Mesenchymal stem cell (in vitro differentiated cells and primary cell): ENCODE results near the gene FRYL.
A peak's percentile ranks its signal among the peaks of the same experiment; 100 is the strongest.

ENCODE experiments used
- DNase-seq: peaks from one replicate; pipeline ENCODE4 v3.0.0-alpha.2; 2013
- H2AFZ ChIP-seq: one replicate; pipeline ENCODE4 v1.6.1; 2013; ENCODE audit warnings: low read depth, mild to moderate bottlenecking, control low read depth, inconsistent platforms, low read length, moderate library complexity
- H2AK5ac ChIP-seq: 2 replicates; pipeline ENCODE4 v1.6.1; 2013; ENCODE audit warnings: low read length, moderate library complexity, mild to moderate bottlenecking, inconsistent platforms; ENCODE audit not compliant: severe bottlenecking
- H2BK120ac ChIP-seq: one replicate; pipeline ENCODE4 v1.6.1; 2013; ENCODE audit warnings: low read depth, mild to moderate bottlenecking, inconsistent platforms, low read length, moderate library complexity
- H2BK12ac ChIP-seq, 2 experiments: one replicate each; pipeline ENCODE4 v1.6.1; 2013; ENCODE audit warnings: inconsistent platforms in 2 of 2, low read length in 2 of 2, mild to moderate bottlenecking in 2 of 2, moderate library complexity in 2 of 2, control low read depth in 1 of 2
- H2BK15ac ChIP-seq: one replicate; pipeline ENCODE4 v1.6.1; 2013; ENCODE audit warnings: mild to moderate bottlenecking, low read depth, inconsistent platforms; ENCODE audit not compliant: poor library complexity, severe bottlenecking
- H2BK5ac ChIP-seq: 2 replicates; pipeline ENCODE4 v1.6.1; 2013; ENCODE audit warnings: low read depth, mild to moderate bottlenecking, low read length, control low read depth, inconsistent platforms; ENCODE audit not compliant: poor library complexity, severe bottlenecking
- H3K14ac ChIP-seq, 2 experiments: one replicate each; pipeline ENCODE4 v1.6.1; 2013; ENCODE audit warnings: inconsistent platforms in 2 of 2, low read length in 2 of 2, control low read depth in 1 of 2, mild to moderate bottlenecking in 1 of 2, moderate library complexity in 1 of 2
- H3K18ac ChIP-seq, 2 experiments: one replicate each; pipeline ENCODE4 v1.6.1; 2013; ENCODE audit warnings: inconsistent platforms in 2 of 2, low read length in 2 of 2, control low read depth in 1 of 2, low read depth in 1 of 2, mild to moderate bottlenecking in 1 of 2
- H3K23ac ChIP-seq, 2 experiments: one replicate each; pipeline ENCODE4 v1.6.1; 2013; ENCODE audit warnings: inconsistent platforms in 2 of 2, low read length in 2 of 2, mild to moderate bottlenecking in 2 of 2, moderate library complexity in 2 of 2, control low read depth in 1 of 2
- H3K27ac ChIP-seq: 2 replicates; pipeline ENCODE4 v1.5.1; 2013; ENCODE audit warnings: mild to moderate bottlenecking, moderate library complexity, low read length, control low read depth, inconsistent platforms; ENCODE audit not compliant: poor library complexity, severe bottlenecking
- H3K27me3 ChIP-seq, 2 experiments: 2 replicates each; pipeline versions ENCODE4 v1.6.1 to v1.7.0; 2013; ENCODE audit warnings: low read length in 2 of 2, mild to moderate bottlenecking in 2 of 2, moderate library complexity in 2 of 2, control low read depth in 1 of 2, inconsistent platforms in 1 of 2; ENCODE audit not compliant: control insufficient read depth in 1 of 2, insufficient read depth in 1 of 2
- H3K36me3 ChIP-seq, 2 experiments: 2 replicates each; pipeline versions ENCODE4 v1.6.1 to v1.7.0; 2013; ENCODE audit warnings: low read length in 2 of 2, control low read depth in 1 of 2, inconsistent platforms in 1 of 2, low read depth in 1 of 2, mild to moderate bottlenecking in 1 of 2; ENCODE audit not compliant: insufficient read depth in 2 of 2, control insufficient read depth in 1 of 2
- H3K4ac ChIP-seq, 2 experiments: one replicate each; pipeline ENCODE4 v1.6.1; 2013; ENCODE audit warnings: inconsistent platforms in 2 of 2, low read length in 2 of 2, mild to moderate bottlenecking in 2 of 2, moderate library complexity in 2 of 2, control low read depth in 1 of 2, low read depth in 1 of 2
- H3K4me1 ChIP-seq: 2 replicates; pipeline ENCODE4 v1.6.1; 2013; ENCODE audit warnings: low read depth, low read length, control low read depth; ENCODE audit not compliant: control insufficient read depth, insufficient read depth
- H3K4me2 ChIP-seq: 2 replicates; pipeline ENCODE4 v1.6.1; 2013; ENCODE audit warnings: low read length, mild to moderate bottlenecking, inconsistent platforms; ENCODE audit not compliant: poor library complexity, severe bottlenecking
- H3K4me3 ChIP-seq, 2 experiments: 2 replicates each; pipeline versions ENCODE4 v1.5.1 to v1.7.0; 2013; ENCODE audit warnings: low read length in 2 of 2, mild to moderate bottlenecking in 2 of 2, control low read depth in 1 of 2, low read depth in 1 of 2; ENCODE audit not compliant: insufficient read depth in 1 of 2
- H3K79me1 ChIP-seq: replicated peaks from 2 replicates; pipeline ENCODE4 v1.6.1; 2013; ENCODE audit warnings: mild to moderate bottlenecking, control low read depth, low read length, inconsistent platforms; ENCODE audit not compliant: poor library complexity, severe bottlenecking
- H3K9ac ChIP-seq: 2 replicates; pipeline ENCODE4 v1.7.0; 2013; ENCODE audit warnings: mild to moderate bottlenecking, low read length, moderate library complexity
- H3K9me3 ChIP-seq: 2 replicates; pipeline ENCODE4 v1.7.0; 2013; ENCODE audit warnings: mild to moderate bottlenecking, low read length; ENCODE audit not compliant: control insufficient read depth
- H4K8ac ChIP-seq: one replicate; pipeline ENCODE4 v1.6.1; 2013; ENCODE audit warnings: inconsistent platforms, mild to moderate bottlenecking, low read length, moderate library complexity
- H4K91ac ChIP-seq: one replicate; pipeline ENCODE4 v1.6.1; 2013; ENCODE audit warnings: mild to moderate bottlenecking, low read length, inconsistent platforms
- WGBS: methylation state at CpG from one replicate; pipeline ENCODE4 v1.1.7; 2013; ENCODE audit warnings: mixed read lengths; 5-methylcytosine and 5-hydroxymethylcytosine counted together

The FRYL gene

GRCh38 chr4:48575964-48576363 is 204.1 kb downstream of the FRYL start:
- DNase-seq = peak; percentile 30
- Histone ChIP-seq H3K4me1 (no peaks in the 10 kb centered on the region), H2AFZ (no peak overlapping the region), H2AK5ac (no peak overlapping the region), H3K27ac (no peak overlapping the region), H2BK5ac (no peak overlapping the region), H3K14ac (no peak overlapping the region), H3K79me1 (peaks cover 7% of the 10 kb centered on the region), H3K18ac (no peak overlapping the region), H2BK15ac (no peak overlapping the region), H3K36me3 (peaks cover 0 to 44% of the 10 kb centered on the region in 2 experiments), H2BK120ac (no peak overlapping the region), H2BK12ac (no peak overlapping the region), H4K8ac (no peak overlapping the region), H3K9me3 (no peaks in the 10 kb centered on the region), H3K4ac (no peak overlapping the region), H3K27me3 (no peaks in the 10 kb centered on the region), H3K9ac (no peak overlapping the region), H3K4me2 (no peak overlapping the region), H3K23ac (no peak overlapping the region), H3K4me3 (no peak overlapping the region), H4K91ac (no peak overlapping the region)
- WGBS = 92% methylated on average over 5 of the region's 6 CpGs

- H3K18ac ChIP-seq = no peak overlapping the region
- H3K14ac ChIP-seq = no peak overlapping the region
- H4K8ac ChIP-seq = no peak overlapping the region
- no peak overlapping the region for H4K91ac ChIP-seq
- H3K27me3 ChIP-seq = no peaks in the 10 kb centered on the region
- no peak overlapping the region for H2BK5ac ChIP-seq
- H3K27ac ChIP-seq = no peak overlapping the region
- H2AK5ac ChIP-seq = no peak overlapping the region
- no peak overlapping the region for H2BK120ac ChIP-seq
- no peaks in the 10 kb centered on the region for H3K4me1 ChIP-seq
- H3K4me2 ChIP-seq = no peak overlapping the region
- no peak overlapping the region for H3K23ac ChIP-seq
- DNase-seq = no peak
- H2BK12ac ChIP-seq = no peak overlapping the region
- H3K4ac ChIP-seq = no peak overlapping the region
- H3K79me1 ChIP-seq = peaks cover 12% of the 10 kb centered on the region
- H3K36me3 ChIP-seq = peaks cover 11 to 71% of the 10 kb centered on the region in 2 experiments
- H3K4me3 ChIP-seq = no peak overlapping the region
- H3K9ac ChIP-seq = peak overlapping the region; percentile 38
- H2BK15ac ChIP-seq = no peak overlapping the region
- no peaks in the 10 kb centered on the region for H3K9me3 ChIP-seq
- no peak overlapping the region for H2AFZ ChIP-seq
- WGBS = no CpG with 5 or more reads among the region's 1 CpG
These were observed 208.6 kb downstream of the FRYL start for GRCh38 chr4:48571471-48571870.

GRCh38 chr4:48570646-48571220 is 209.3 kb downstream of the FRYL start:
- Histone ChIP-seq H2BK120ac (no peak overlapping the region), H3K9ac (peak overlapping the region; percentile 38), H3K36me3 (peaks cover 13 to 78% of the 10 kb centered on the region in 2 experiments), H3K27me3 (no peaks in the 10 kb centered on the region), H2BK15ac (no peak overlapping the region), H3K27ac (peak overlapping the region; percentile 33), H4K91ac (no peak overlapping the region), H3K4me1 (no peaks in the 10 kb centered on the region), H3K14ac (no peak overlapping the region), H2AFZ (no peak overlapping the region), H3K79me1 (peaks cover 14% of the 10 kb centered on the region), H2BK5ac (no peak overlapping the region), H2AK5ac (no peak overlapping the region), H3K9me3 (no peaks in the 10 kb centered on the region), H2BK12ac (no peak overlapping the region), H3K4me2 (no peak overlapping the region), H3K4ac (no peak overlapping the region), H3K18ac (no peak overlapping the region), H4K8ac (no peak overlapping the region), H3K23ac (no peak overlapping the region), H3K4me3 (no peak overlapping the region)
- 79% methylated on average over 5 of the region's 9 CpGs for WGBS
- peak; percentile 56 for DNase-seq

- Histone ChIP-seq H2BK15ac (no peak overlapping the region), H3K27ac (no peak overlapping the region), H3K23ac (no peak overlapping the region), H3K9ac (no peak overlapping the region), H2BK120ac (no peak overlapping the region), H3K4me2 (no peak overlapping the region), H3K36me3 (peaks cover 21 to 91% of the 10 kb centered on the region in 2 experiments), H2BK5ac (no peak overlapping the region), H3K14ac (no peak overlapping the region), H3K27me3 (no peaks in the 10 kb centered on the region), H4K91ac (no peak overlapping the region), H3K79me1 (peaks cover 9% of the 10 kb centered on the region), H3K4me1 (no peaks in the 10 kb centered on the region), H3K18ac (no peak overlapping the region), H2AFZ (no peak overlapping the region), H2AK5ac (no peak overlapping the region), H3K4ac (no peak overlapping the region), H2BK12ac (no peak overlapping the region), H4K8ac (no peak overlapping the region), H3K9me3 (no peaks in the 10 kb centered on the region), H3K4me3 (no peak overlapping the region)
- DNase-seq = no peak
- WGBS = 78% methylated on average over 3 of the region's 3 CpGs
These were observed 214.1 kb downstream of the FRYL start for GRCh38 chr4:48566034-48566384.
